GM18498 (cell line): ENCODE data around the gene ADAMTSL3.

Source experiments
- ATAC-seq: cut with Tn5 transposase; IDR thresholded peaks from one replicate; pipeline ENCODE4 v1.9.1; 2021; ENCODE audit warnings: mild to moderate bottlenecking, moderate library complexity; ENCODE audit not compliant: unreplicated experiment

Gene ADAMTSL3

GRCh38 chr15:83654379-83655236, 685 bp downstream of the ADAMTSL3 start:
- no peak for ATAC-seq

- no peak for ATAC-seq
Observed at GRCh38 chr15:83655237-83655616, 1.3 kb downstream of the ADAMTSL3 start.

- no peak for ATAC-seq
Observed at GRCh38 chr15:83656192-83656591, 2.3 kb downstream of the ADAMTSL3 start.

- ATAC-seq: no peak
Observed at GRCh38 chr15:83656943-83657528, 3.1 kb downstream of the ADAMTSL3 start.

GRCh38 chr15:83657549-83657948, 3.6 kb downstream of the ADAMTSL3 start:
- no peak for ATAC-seq

- ATAC-seq: no peak
Observed at GRCh38 chr15:83658430-83659416, 4.8 kb downstream of the ADAMTSL3 start.

- ATAC-seq: no peak
Observed at GRCh38 chr15:83659417-83659812, 5.5 kb downstream of the ADAMTSL3 start.

GRCh38 chr15:83665480-83665879, 11.6 kb downstream of the ADAMTSL3 start:
- no peak for ATAC-seq

GRCh38 chr15:83670672-83671229, 16.8 kb downstream of the ADAMTSL3 start:
- no peak for ATAC-seq

- ATAC-seq: no peak
Observed at GRCh38 chr15:83671603-83672002, 17.7 kb downstream of the ADAMTSL3 start.

GRCh38 chr15:83673385-83673784, 19.5 kb downstream of the ADAMTSL3 start:
- ATAC-seq: no peak

GRCh38 chr15:83682476-83683088, 28.7 kb downstream of the ADAMTSL3 start:
- ATAC-seq: no peak

- ATAC-seq: no peak
Observed at GRCh38 chr15:83685916-83686332, 32.0 kb downstream of the ADAMTSL3 start.

- no peak for ATAC-seq
Observed at GRCh38 chr15:83688201-83688600, 34.3 kb downstream of the ADAMTSL3 start.

- ATAC-seq: no peak
Observed at GRCh38 chr15:83690676-83691075, 36.8 kb downstream of the ADAMTSL3 start.

- ATAC-seq: no peak
Observed at GRCh38 chr15:83692746-83693581, 39.0 kb downstream of the ADAMTSL3 start.

GRCh38 chr15:83694015-83694414, 40.1 kb downstream of the ADAMTSL3 start:
- no peak for ATAC-seq

- ATAC-seq: no peak
Observed at GRCh38 chr15:83694536-83694935, 40.6 kb downstream of the ADAMTSL3 start.

GRCh38 chr15:83695246-83695645, 41.3 kb downstream of the ADAMTSL3 start:
- ATAC-seq: no peak
